GM21360 (cell line): ENCODE measurements around the gene HSPA12A.

Source experiments
- ATAC-seq: cut with Tn5 transposase; IDR thresholded peaks from one replicate; pipeline ENCODE4 v1.9.1; 2021; ENCODE audit warnings: mild to moderate bottlenecking, moderate library complexity; ENCODE audit not compliant: unreplicated experiment

HSPA12A gene

GRCh38 chr10:116670706-116671105 is 71.7 kb downstream of the HSPA12A start:
- ATAC-seq, result no peak

GRCh38 chr10:116669832-116670644 is 72.3 kb downstream of the HSPA12A start:
- ATAC-seq, result no peak

DNA sequence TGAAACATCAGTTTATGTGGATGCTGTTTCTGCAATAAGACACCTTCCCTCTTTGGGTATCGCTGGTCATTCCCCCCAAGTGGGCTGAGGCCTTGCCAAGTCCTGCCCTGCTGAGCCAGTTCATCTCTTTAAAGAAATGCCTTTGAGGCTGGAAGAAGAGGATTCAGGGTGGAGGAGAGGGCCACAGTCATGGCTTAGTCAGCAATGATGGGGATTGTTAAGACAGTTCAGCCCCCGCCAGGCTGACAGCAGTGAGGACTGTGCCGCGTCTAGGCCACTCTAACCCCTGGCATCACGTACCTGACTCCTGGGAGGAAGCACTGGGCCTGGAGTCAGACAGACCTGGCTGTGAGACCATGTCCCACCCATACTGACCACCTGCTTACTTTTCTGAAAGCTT is 73.3 kb downstream of the HSPA12A start:
- ATAC-seq, result no peak

- no peak for ATAC-seq
These were observed 73.9 kb downstream of the HSPA12A start for GRCh38 chr10:116668446-116668845.

DNA sequence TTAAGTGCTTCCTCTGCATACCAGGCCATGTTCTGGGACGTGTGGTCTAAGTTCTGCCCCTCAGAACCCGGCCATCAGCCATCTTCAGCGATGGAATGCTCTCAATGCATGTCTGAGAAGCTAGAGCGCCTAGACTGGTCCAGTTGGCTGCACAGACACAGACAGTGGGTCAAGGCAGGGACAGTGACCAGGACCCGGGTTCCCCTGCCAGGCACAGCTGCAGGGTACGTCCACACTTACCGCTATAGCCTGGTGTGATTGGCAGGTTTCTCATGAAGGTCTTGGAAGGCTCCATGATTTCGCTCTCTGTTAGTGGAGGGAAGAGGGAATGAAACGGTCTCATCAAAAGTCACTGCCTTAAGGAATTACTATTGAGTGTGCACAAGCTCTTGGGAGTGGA is 74.3 kb downstream of the HSPA12A start:
- no peak for ATAC-seq

DNA sequence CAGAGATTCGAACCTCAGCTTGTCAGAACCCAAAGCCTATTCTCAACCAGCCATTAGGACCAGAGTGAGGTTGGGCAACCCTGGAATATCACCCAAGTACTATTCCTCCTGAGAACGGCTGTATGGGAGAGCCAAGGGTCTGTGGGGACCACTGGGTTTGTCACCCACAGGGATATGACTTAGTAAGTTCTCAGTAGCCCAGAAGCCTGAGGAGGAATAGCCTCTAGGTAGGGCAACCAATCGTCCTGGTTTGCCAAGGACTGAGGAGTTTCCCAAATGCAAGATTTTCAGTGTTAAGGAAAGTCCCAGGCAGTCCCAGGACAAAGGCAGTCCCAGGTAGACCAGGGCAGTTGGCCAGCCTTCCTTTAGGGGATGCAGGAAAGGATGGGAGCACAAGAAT is 74.9 kb downstream of the HSPA12A start:
- no peak for ATAC-seq

DNA sequence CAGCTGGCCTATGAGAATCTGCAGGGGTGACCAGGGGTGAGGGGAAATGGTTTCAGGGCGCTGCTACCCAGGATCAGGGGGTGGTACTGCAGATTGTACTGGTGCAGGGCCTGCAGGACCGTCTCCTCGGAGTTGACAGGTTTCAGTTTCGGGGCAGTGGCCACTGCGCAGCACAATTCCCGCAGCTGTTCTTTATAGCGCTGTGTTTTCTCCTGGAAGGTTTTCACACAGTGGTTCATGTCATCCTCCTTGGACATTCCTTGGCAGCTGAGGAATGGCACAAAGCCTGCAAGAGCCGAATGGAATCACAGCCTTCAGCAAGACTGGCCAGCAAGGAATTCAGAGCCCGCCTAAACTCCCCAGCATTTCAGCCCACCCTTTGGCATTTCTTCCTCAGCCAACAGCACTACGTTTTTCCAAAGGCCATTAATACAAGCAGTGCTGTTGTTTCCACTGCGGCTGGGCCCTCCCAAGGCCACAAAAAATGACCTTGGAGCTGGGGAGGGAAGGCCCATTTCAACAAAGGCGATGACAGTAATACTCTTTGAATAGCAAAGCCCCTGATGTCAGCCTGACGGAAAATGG is 76.7 kb downstream of the HSPA12A start:
- no peak for ATAC-seq

DNA sequence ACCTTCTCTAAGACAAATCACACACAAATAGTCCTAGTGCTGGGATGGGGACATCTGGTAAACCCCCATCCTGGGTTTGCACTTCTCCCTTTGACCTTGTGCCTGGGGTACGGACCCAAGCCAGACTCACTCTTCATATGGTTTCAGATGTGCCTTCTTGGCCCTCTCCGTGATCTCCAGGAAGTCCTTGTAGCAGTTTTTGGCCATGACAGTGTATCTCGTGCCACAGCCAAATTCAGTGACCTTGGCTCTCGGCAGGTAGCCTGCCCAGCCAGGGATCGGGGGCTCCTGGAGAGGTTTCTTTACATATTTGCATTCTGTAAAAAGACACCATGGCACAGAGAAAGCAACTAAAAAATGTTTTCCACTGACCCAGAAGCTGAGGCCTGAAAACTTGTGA is 77.7 kb downstream of the HSPA12A start:
- ATAC-seq, result no peak

DNA sequence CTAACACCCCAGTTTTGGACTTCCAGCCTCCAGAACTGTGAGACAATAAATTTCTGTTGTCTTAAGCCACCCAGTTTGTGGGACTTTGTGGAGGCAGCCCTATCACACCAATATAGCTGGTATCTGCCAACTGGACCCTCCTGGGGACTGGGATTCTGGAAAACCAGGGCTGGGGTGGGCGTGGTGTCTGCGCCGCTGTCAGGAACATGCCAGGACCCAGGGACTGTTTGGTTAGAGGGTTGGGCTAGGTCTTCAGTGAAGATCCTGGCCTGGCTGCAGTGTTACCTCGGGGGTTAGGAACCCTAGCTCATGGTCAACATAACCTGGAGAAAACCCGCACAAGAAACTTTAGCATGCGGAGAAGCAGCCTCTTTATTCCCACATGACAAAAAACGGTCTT is 79.0 kb downstream of the HSPA12A start:
- no peak for ATAC-seq

DNA sequence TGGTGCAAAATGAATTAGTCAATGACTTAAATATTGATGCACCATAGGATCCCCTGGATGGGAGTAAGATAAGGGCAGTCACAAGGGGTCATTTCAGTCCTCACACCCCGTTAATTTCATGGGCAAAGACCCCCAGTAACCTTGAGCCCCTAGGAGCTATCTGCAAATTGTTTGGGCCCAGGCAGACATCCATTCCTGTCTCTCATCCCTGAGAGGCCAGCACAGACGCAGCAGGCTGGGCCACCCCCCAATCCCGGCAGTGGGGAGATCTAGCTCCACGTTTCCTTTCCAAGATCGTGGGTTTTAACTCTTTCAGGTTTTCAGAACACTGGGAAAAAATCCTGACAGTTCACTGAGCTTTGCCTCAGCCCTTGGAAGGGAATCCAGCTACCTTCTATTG is 81.5 kb downstream of the HSPA12A start:
- no peak for ATAC-seq

DNA sequence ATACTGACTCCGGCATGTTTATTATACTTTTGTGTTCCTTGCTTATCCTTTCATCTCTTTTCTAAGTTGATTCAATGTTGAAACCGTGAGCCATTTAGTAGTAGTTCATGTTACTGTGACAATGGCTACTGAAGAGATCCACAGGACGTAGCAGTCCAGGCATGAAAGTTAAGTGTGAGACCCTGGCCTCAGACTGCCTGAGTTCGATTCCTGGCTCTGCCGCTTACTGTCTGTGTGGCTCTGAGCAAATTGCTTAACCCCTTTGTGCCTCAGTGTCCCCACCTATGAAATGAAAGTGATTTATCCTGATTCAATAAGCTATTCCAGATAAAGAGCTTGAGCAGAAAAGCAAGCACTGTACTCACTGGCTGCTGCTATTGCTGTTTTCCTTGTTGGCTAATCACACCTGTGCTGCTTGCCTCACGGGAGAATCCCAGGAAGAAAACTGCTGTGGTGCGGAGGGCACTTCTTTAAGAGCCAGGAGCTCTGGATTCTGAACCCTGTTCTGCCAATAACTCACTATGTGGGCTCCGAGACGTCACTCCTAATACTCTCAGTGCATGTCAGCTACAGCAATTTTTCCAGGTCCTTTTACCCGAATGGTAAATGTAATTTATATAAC is 83.2 kb downstream of the HSPA12A start:
- ATAC-seq, result no peak

GRCh38 chr10:116657863-116658551 is 84.4 kb downstream of the HSPA12A start:
- ATAC-seq, result no peak

DNA sequence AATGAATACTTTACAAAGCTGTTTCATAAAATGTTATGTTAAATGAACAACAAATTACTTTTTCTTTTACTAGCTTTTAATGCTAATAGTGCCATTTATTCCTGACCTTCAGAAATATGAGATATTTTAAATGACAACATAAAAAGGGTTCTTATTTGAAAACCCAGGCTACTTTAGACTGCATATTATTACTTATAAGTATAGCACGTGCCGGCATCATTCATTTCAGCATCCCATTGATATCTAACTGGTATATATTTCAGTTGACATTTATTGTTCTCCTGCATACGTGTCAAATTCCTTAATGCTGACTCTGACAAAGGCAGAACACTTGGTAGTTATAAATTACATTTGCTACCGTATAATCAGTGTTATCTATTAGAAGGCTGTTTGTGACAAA is 86.3 kb downstream of the HSPA12A start:
- ATAC-seq, result no peak

GRCh38 chr10:116655568-116655967 is 86.8 kb downstream of the HSPA12A start:
- ATAC-seq, result no peak

GRCh38 chr10:116654816-116655215 is 87.5 kb downstream of the HSPA12A start:
- ATAC-seq, result peak; percentile 68

DNA sequence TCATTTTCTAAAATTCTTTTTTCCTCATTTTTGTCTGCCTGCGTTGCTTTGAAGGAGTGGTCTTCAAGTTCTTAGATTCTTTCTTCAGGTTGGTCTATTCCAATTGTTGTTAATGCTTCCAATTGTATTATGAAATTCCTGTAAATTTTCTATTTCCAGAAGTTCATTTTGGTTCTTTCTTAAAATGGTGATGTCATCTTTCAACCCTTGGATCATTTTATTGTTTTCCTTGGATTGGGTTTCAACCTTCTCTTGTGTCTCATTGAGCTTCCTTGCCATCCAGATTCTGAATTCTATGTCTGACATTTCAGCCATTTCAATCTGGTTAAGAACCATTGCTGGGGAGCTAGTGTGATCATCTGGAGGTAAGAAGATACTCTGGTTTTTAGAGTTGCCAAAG is 88.5 kb downstream of the HSPA12A start:
- ATAC-seq, result no peak

GRCh38 chr10:116648903-116649302 is 93.5 kb downstream of the HSPA12A start:
- no peak for ATAC-seq

DNA sequence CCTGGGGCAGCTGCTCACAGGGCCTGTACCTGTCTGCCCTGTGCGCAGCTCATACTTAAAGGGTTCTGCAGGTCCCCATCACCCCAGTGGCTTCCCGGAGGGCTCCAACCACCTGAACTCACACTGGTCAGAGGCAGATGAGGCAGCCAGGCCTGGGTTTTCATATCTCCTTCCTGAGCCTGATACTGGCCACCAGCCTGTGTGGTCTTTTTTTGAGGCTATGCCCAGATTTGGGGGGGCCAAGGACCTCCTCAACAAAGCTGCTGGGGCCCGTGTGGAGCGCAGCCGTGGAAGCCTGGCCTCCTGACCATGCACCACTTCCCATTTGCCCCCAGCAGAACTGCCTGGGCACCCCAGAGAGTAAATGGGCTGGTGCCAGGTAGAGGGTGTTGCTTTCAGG is 95.9 kb downstream of the HSPA12A start:
- ATAC-seq, result no peak

DNA sequence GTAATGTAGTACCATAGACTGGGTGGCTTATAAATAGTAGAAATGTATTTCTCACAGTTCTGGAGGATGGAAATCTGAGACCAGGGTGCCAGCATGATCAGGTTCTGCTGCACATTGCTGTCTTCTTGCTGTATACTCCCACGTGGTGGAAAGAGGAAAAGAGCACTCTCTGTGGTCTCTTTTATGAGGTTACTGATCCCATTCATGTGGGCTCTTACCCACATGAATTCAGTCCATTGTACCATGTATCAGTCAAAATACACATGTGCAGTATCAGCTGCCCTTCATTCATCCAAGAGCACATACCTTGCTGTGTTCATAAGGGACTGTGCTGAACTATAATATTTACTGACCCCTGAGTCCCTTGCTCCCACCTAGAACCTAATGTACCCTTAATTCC is 104.5 kb downstream of the HSPA12A start:
- ATAC-seq, result peak; percentile 60

- no peak for ATAC-seq
These were observed 105.4 kb downstream of the HSPA12A start for GRCh38 chr10:116636976-116637375.

DNA sequence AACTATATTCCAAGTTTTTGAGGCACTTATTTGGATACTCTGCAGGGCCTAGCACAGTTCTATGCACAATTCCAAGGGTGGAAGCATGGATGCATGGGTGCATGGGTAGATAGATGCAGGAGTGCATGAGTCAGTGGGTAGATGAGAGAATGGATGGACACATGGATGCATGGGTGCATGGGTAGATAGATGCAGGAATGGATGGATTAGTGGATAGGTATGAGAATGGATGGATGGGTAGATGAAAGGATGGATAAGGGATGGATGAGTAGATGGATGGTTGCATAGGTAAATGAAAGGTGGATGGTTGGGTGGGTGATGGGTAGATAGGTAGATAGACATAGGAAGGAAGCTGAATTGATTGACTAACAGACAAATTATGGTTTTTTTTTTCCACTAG is 106.0 kb downstream of the HSPA12A start:
- ATAC-seq, result no peak
